HG03354 (cell line): ENCODE results near the gene CDH26.

Source experiments
- ATAC-seq: cut with Tn5 transposase; IDR thresholded peaks from one replicate; pipeline ENCODE4 v1.9.1; 2021; ENCODE audit warnings: mild to moderate bottlenecking; ENCODE audit not compliant: unreplicated experiment, poor library complexity, severe bottlenecking

Gene CDH26

DNA sequence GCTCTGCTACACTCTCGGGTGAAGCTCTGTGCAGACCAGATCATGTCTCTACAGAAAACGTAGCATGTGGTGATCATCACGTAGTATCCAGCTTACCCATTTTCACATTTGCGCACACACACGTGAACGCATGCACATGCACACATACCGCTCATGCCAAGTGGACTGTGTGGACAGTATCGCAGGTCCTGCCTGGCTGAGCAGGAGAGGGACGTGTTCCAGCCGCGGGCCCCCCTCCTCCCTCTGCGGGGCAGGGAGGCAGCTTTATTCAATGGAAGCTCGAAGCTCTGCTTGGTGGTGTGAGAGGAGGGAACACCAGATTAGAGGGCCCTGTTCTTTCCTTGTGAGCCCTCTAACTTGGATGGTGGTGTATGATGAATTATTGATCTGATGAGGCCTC, 51.1 kb downstream of the CDH26 start:
- no peak for ATAC-seq

DNA sequence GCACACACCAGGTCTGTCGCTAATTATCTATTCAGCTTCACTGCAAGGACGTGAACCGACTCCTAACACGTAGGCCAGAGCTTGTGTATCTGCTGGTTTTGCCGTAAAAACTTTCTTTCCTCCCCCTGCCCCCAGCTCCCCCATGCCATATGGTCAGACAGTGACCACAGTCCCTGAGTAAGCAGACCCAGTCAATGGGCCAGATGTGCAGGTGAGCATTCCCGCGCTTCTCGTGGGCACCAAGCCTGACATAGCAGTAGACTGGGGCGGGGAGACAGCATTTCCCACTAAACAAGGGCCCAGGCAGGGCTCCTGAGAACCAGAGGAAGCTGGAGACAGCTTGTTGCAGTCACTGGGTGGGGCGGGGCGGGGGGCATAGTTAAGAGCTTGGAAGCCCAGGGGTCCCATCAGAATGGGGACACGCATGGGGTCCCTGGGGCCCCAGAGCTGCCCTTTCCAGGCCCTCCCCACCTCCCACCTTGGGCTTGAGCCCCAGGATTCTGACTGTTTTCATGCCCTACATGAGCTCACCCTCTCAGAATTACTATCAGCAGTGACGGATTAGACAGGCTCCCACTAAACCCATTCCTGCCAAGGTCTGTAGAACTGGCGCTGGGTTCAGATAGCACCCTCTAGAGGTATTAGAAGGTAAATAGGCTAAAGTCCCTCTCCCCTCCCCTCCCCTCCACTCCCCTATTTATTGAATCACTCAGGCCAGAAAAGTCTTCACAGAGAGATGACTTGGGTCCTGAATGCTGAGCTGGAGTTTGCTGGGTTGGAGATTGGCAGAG, 51.8 kb downstream of the CDH26 start:
- ATAC-seq = no peak

DNA sequence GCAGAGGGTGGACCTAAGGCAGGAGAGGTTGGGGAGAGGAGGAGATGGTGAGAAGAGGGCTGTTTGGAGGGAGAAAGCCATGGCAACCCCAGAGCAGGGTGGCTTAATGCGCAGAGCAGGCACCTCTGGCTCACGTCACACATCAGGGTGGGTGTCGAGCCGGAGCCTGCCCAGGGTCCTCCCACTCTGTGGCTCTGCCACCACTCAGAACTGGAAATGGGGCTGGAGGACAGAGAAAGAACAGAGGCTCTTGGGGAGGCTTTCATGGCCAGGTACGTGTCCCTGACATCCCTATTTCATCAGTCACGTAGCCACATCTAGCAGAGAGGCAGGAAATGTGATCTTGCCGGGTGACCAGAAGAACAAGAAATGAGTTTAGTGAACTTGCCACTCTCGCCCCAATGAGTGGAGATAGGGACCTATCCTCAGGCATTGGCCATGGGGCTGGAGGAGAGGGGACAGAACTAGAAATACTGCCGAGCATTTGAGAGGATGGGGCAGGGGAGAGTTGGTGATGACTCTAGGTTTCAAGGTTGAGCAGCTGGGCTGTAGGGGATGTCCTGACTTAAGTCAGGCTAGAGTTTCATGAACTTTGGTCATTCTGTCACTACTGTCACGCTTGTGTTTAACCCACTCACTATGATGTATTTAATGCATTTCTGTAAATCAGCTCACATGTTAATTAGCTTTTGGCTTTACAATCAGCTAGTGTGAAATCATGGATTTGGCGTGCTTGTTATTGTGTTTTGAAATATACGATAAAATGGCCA, 52.7 kb downstream of the CDH26 start:
- ATAC-seq = no peak

DNA sequence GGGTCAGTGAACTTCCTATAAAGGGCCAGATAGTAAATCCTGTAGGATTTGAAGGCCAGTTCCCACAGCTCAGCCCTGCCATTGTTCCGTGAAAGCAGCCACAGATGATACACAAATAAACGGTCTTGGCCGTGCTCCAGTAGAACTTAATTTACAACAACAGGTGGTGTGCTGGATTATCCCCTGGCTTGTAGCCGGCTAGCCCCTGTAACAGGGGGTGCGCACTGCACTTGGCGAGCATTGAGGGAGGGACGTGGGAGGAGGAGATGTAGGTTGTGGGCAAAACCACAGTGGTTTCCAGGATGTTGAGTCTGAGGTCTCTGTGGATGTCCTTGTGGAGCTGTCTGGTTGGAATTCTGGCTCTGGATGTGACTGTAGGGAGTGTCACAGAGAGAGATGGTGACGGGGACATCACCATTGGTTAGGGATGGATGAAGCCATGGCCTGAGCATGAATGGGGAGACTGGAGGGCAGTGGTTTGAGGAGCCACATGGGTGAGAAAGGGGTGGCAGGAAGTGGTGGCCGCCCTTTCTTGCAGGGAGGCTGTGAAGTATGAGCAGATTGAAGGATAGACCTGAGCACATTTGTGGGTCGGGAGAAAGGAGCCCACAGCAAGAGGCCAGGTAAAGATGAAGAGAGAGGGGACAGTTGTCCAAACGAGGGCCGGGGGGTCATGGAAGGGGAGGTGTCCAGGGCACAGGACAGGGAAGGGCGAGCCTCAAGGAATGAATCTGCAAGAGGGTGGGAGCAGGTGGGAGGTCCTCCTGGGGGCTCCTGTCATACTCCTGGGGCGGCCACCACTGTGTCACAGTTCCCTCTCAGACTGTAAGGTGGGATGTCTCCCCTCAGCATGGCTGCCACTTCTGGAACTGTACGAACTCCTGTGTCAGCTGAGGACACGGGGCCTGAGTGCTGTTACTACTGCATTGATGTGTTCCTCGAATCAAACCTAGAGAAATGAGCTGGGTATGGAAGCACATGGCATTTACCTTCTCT, 53.6 kb downstream of the CDH26 start:
- no peak for ATAC-seq

DNA sequence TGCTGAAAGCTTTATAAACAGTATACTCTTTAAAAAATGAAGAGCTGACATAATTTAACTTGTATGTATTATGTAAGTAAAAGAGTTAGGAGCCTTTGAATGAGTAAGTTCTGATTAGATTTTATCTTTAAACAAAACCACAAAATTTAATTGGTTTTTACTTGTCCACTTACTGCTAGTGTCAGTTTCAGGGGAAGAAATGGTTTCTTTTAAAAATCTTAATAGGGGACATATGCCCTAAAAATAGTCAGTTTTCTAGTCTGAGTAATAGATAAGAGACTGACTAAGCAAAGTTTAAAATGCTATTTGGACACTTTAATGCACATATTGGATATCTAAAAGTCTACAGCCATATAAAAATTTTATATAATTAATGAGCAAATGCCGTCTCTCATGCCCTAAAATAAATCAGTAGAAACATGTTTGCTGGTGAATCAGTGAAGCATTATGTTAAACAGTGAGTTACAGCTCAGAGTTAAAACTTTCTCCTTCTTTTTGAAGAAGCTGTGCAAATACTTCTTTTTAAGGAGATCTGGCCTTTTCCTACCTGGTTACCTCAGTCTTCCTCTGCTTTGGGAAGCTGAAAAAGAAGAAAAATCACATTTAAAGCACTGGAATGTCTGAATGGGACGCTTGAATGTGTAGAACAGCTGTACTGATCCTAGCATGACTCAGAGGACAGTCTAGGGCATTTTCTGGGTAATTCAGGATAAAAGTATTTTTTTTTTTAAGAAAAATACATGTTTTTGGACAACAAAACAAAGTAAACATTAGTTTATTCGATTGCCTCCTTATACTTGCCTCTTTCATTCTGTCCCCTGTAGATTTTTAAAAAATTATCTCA, 55.3 kb downstream of the CDH26 start:
- no peak for ATAC-seq

DNA sequence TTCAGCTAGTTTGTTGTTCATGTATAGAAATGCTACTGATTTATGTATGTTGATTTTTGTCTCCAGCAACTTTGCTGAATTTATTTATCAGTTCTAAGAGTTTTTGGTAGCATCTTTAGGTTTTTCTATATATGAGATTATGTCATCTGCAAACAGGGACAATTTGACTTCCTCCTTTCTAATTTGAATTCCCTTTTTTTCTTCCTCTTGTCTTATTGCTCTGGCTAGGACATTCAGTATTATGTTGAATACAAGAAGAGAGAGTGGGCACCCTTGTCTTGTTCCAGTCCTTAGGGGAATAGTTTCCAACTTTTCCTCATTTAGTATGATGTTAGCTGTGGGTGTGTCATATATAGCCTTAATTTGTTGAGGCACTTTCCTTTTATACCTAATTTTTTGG, 58.2 kb downstream of the CDH26 start:
- no peak for ATAC-seq

DNA sequence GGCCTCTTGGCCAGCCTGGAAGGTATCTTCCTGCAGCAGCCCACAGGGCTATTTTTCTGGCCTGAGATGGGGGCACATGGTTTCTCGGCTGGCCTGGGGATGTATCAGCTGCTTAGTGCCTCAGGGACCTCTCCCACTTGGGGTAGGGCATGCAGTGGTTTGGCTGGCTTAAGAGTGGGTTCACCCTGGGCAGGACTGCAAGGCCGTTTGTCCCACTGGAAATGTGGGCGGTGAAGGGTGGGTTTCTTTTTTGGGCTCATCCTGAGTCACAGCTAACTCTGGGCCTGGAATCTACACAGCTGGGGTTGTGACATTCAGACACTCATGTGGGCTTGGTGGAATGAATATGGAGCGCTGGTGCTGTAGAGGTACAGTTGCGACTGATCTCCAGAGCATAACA, 62.0 kb downstream of the CDH26 start:
- no peak for ATAC-seq

DNA sequence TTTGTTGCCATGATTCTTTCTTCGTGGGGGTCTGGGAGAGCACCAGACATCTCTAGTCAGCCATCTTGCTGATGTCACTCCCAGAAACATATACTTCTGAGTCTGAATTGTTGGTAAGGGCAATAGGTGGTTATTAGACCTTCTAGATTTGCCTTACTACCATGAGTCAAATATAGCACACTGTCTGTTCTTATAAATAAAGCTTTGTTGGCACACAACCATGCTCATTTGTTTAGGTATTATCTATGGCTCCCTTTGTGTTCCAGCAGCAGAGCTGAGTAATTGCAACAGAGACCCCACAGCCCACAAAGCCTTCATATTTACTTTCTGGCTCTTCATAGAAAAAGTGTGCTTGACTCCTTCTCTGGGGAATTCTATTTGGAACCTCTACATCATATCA, 62.9 kb downstream of the CDH26 start:
- ATAC-seq = no peak

DNA sequence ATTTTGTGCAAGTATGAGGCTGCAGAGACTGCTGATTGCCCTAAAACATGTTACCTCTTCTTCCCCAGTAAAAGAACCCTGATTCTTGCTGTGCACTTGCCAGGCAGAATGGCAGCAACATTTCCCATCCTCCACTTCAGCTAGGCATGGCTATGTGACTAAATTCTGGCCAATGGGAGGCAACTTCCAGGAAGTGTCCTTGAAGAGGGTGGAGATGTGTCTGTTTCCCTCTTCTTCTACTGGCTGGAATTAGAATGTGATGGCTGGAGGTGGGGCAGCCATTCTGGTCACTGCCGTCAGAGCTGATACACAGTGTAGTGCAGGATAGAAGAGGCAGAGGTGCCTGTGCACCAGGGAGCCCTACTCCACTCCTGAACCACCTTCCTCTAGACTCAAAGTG, 64.6 kb downstream of the CDH26 start:
- no peak for ATAC-seq

DNA sequence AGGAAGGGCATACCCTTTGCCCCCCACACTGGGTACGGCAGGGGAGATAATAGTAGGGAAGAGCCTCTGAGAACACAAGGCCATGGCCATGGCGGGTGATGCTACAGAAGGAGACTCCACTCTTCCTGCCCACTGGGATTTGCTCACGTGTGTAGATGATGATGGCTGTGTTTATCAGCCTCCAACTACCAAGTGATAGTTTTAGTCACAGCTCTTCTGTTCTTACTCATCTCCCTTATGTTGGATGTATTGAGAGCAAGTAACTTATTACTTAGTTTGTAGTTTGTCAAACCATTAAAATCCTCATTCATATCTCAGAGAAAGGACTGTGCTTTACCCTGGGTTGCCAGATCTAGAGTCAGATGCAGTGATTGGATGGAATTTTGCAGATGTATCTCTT, 66.0 kb downstream of the CDH26 start:
- ATAC-seq = no peak

DNA sequence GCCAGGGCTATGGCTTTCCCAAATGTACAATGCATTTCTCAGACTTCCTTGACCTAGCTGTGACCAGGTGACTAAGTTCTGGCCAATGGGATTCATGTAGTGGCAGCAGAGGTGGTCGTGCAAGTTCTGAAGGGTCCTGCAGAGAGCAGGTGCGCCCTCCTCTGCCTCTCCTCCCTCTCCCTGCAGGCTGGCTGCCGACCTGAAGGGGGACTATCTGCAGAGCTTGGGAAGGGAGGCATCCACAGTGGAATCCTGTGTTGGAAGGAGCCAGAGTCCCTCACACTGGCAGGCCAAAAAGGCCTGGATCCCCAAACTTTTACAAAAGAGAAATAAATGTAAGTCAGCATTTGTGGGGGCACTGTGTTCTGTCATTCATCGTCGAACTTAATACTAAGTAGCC, 66.6 kb downstream of the CDH26 start:
- no peak for ATAC-seq

DNA sequence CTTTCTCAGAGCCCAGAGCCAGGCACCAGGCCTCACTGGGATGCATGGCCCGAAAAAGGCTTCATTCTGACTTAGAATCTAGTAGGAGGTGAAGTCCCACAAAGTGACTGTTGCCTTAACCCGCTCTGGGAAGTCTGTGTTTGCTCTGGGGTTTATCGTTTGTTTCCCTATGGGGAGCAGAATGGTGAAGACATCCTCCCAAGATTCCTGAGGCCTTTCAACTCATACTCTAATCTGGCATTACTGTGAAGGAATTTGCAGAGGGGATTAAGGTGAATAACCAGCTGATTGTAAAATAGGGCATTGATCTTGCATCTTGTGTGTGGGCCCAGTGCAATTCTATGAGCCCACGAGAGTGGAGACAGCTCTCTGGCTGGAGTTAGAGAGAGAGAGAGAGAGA, 67.8 kb downstream of the CDH26 start:
- no peak for ATAC-seq

DNA sequence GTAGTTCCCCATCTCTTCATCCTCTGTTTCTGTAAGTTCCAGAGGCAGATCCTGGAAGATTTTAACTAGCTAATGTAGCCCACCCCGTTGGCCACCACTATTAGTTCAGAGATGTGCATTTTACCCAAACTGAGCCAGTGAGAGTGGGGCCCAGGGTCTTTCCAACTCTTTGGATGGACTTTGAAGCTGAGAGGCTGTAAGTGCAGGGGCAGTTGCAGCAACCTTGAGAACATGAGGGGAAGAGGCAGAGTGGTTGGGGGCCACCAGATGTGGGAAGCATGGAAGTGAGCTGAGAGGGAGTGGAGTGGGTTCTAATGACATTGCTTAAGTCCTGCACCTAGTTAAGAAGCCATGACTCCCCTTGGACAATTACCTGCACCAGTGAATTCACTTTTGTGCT, 72.2 kb downstream of the CDH26 start:
- no peak for ATAC-seq

DNA sequence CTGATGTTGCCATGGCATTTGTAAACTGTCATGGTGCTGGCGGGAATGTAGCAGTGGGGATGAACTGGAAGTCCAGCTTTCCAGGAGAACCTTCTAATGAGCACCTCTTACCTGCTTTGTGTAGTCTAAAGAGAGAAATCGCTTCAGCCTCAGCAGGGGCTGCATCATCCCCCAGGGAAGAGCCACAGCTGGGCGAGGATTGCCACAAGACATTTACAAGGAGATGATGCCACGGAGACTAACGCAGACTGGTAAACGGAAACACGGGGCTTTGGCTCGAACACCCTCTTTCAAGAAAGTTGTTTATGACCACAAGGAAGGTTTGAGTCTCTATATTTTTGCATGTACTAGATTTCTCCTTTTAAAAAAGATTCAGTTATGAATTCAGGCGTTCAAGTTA, 72.9 kb downstream of the CDH26 start:
- no peak for ATAC-seq

DNA sequence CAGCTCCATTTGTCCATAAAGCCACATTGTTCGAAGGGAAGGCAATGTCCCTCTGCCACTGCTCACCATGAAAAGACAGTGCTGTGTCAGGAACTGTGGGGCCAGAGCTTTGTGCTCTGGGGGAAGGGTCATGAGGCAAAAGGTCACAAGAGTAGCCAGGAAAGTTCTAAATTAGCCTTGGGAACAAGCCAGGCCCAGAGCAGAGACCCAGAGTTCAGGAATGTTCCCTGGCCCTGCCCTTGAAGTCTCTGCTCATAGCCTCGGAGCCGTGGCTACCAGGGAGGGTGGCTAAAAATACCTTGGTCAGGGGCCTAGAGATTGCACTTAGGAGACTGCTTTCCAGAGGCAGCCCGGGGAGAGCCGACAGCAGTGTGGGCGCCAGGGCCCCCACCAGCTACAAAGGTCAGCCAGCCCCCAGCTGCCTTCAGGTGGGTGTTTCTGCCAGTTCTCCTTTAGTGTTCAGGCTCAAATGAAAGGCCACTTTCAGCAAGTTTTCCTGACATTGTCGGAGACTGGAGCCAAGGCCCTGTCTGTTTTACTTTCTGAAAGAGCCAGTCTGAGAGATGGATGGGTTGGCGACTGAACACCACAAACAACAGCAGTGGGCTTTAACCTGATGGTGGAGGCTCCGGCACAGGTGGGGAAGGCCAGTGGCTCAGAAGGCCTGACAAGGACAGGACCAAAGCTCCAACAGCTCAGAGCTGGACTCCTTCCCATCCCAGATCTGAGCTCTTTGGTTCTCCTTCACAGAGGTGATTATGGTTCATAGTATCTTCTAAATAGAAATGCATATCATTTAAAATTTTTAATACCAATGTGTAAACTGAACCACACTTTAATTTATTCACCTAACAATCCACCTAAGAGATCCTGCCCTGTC, 76.2 kb downstream of the CDH26 start:
- no peak for ATAC-seq

DNA sequence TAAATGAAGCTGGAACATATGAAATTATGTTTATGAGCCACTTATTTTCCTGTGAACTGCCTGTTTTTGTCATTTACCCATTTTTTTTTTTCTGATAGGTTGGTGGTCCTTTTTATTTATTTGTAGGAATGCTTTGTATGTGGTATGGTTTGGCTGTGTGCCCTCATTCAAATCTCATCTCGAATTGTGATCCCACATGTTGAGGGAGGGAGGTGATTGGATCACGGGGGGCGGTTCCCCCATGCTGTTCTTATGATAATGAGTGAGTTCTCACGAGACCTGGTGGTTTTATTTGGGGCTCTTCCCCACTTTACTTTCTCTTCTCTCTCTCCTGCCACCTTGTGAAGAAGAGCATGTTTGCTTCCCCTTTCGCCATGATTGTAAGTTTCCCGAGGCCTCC, 77.3 kb downstream of the CDH26 start:
- no peak for ATAC-seq

DNA sequence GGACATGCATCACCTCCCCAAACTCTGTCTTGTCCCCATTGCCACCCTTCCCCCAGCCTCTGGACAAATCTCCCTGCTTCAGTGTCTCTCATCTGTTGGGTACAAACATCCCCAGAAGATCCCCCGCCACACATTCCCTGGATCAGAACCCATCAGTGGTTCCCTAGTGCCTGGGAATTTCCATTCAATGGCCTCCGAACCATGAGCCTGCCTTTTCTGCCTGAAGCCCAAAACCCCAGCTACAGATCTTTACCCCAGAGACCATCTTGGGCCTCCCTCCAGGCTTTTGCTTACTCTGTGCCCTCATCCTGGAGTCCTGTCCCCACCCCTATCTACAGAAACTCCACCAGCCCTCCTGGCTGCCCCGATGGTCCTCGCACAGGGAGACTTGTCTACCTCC, 78.1 kb downstream of the CDH26 start:
- no peak for ATAC-seq

DNA sequence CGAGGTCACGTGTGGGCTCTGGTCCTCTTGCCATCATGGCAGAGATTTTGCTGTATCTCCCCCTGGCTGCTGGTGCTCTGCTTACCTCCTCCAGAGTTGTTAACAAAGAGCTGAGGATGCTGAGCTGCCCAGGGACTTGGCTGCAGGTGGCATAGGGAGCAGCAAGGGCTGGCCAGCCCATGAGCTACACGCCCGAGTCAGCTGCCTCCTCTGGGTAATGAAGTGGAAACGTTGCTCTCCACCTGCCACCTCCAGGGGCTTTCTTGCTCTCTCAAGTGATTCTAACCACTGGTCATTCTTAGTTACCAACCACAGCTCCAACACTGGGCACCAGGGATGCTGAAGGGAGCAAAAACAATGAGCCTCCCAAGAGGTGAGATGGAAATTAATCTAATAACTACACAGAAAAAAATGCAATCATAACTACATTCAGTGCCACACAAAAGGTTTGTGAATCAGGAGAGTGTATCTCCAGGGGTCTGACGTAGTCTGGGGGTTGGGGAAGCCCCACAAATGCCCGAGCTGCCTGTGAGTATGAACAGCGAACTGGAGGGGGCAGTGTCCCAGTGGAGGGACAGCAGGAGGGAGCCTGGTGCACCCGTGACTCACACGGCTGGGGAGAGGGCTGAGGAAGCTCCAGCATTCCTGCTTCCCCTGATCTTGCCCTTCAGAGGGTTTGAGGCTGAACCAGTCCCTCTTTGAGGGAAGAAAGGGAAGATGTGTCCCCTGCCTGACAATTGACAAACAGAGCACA, 78.7 kb downstream of the CDH26 start:
- no peak for ATAC-seq
